ENCODE results near the gene CNPY1.

The CNPY1 gene

GRCh38 chr7:155483868-155484325 lies 62.5 kb downstream of the CNPY1 start:
- no peak overlapping the region for H2BK120ac ChIP-seq (ENCODE audit: low read depth, low read length)
- H2BK12ac ChIP-seq (ENCODE audit: low read length in 2 of 2), result no peak overlapping the region
- H3K4me3 ChIP-seq (ENCODE audit: insufficient read depth in 1 of 2, low read depth in 1 of 2, low read length in 2 of 2), result no peak overlapping the region
- no peak overlapping the region for H2BK5ac ChIP-seq (ENCODE audit: low read depth, low read length, poor library complexity, severe bottlenecking)
- no peak overlapping the region for H3K4ac ChIP-seq (ENCODE audit: low read depth in 1 of 2, low read length in 2 of 2)
- no peak overlapping the region for H4K8ac ChIP-seq (ENCODE audit: low read length)
- no peak overlapping the region for H2AK5ac ChIP-seq (ENCODE audit: low read length, severe bottlenecking)
- no peak overlapping the region for H2AFZ ChIP-seq (ENCODE audit: low read depth, low read length)
- H3K23ac ChIP-seq (ENCODE audit: low read length in 2 of 2), result no peak overlapping the region
- WGBS, result 82% methylated on average over 16 of the region's 16 CpGs
- H2BK15ac ChIP-seq (ENCODE audit: low read depth, poor library complexity, severe bottlenecking), result no peak overlapping the region
- no peaks in the 10 kb centered on the region for H3K4me1 ChIP-seq (ENCODE audit: control insufficient read depth, insufficient read depth, low read depth, low read length)
- H3K18ac ChIP-seq (ENCODE audit: low read depth in 1 of 2, low read length in 2 of 2), result no peak overlapping the region
- no peaks in the 10 kb centered on the region for H3K36me3 ChIP-seq (ENCODE audit: control insufficient read depth in 1 of 2, insufficient read depth in 2 of 2, low read depth in 1 of 2, low read length in 2 of 2)
- H3K9ac ChIP-seq (ENCODE audit: low read length), result no peak overlapping the region
- H3K27me3 ChIP-seq (ENCODE audit: control insufficient read depth in 1 of 2, insufficient read depth in 1 of 2, low read length in 2 of 2), result peaks cover 36 to 41% of the 10 kb centered on the region in 2 experiments
- H4K91ac ChIP-seq (ENCODE audit: low read length), result no peak overlapping the region
- no peak overlapping the region for H3K4me2 ChIP-seq (ENCODE audit: low read length, poor library complexity, severe bottlenecking)
- H3K9me3 ChIP-seq (ENCODE audit: control insufficient read depth, low read length), result no peaks in the 10 kb centered on the region
- H3K79me1 ChIP-seq (replicated peaks; ENCODE audit: low read length, poor library complexity, severe bottlenecking), result no peaks in the 10 kb centered on the region
- DNase-seq, result no peak
- no peak overlapping the region for H3K14ac ChIP-seq (ENCODE audit: low read length in 2 of 2)
- no peak overlapping the region for H3K27ac ChIP-seq (ENCODE audit: low read length, poor library complexity, severe bottlenecking)

GRCh38 chr7:155483245-155483644 lies 63.1 kb downstream of the CNPY1 start:
- Histone ChIP-seq H3K23ac (ENCODE audit: low read length in 2 of 2) (no peak overlapping the region), H3K27ac (ENCODE audit: low read length, poor library complexity, severe bottlenecking) (no peak overlapping the region), H2AK5ac (ENCODE audit: low read length, severe bottlenecking) (no peak overlapping the region), H2AFZ (ENCODE audit: low read depth, low read length) (no peak overlapping the region), H2BK120ac (ENCODE audit: low read depth, low read length) (no peak overlapping the region), H3K79me1 (replicated peaks; ENCODE audit: low read length, poor library complexity, severe bottlenecking) (no peaks in the 10 kb centered on the region), H4K8ac (ENCODE audit: low read length) (no peak overlapping the region), H2BK12ac (ENCODE audit: low read length in 2 of 2) (no peak overlapping the region), H3K18ac (ENCODE audit: low read depth in 1 of 2, low read length in 2 of 2) (no peak overlapping the region), H3K4me2 (ENCODE audit: low read length, poor library complexity, severe bottlenecking) (no peak overlapping the region), H3K9me3 (ENCODE audit: control insufficient read depth, low read length) (no peaks in the 10 kb centered on the region), H3K4me3 (ENCODE audit: insufficient read depth in 1 of 2, low read depth in 1 of 2, low read length in 2 of 2) (no peak overlapping the region), H3K4ac (ENCODE audit: low read depth in 1 of 2, low read length in 2 of 2) (no peak overlapping the region), H3K4me1 (ENCODE audit: control insufficient read depth, insufficient read depth, low read depth, low read length) (no peaks in the 10 kb centered on the region), H3K27me3 (ENCODE audit: control insufficient read depth in 1 of 2, insufficient read depth in 1 of 2, low read length in 2 of 2) (peaks cover 29 to 39% of the 10 kb centered on the region in 2 experiments), H3K36me3 (ENCODE audit: control insufficient read depth in 1 of 2, insufficient read depth in 2 of 2, low read depth in 1 of 2, low read length in 2 of 2) (no peaks in the 10 kb centered on the region), H3K14ac (ENCODE audit: low read length in 2 of 2) (no peak overlapping the region), H4K91ac (ENCODE audit: low read length) (no peak overlapping the region), H3K9ac (ENCODE audit: low read length) (no peak overlapping the region), H2BK15ac (ENCODE audit: low read depth, poor library complexity, severe bottlenecking) (no peak overlapping the region), H2BK5ac (ENCODE audit: low read depth, low read length, poor library complexity, severe bottlenecking) (no peak overlapping the region)
- no peak for DNase-seq
- 36% methylated on average over 13 of the region's 13 CpGs for WGBS

- no peaks in the 10 kb centered on the region for H3K36me3 ChIP-seq (ENCODE audit: control insufficient read depth in 1 of 2, insufficient read depth in 2 of 2, low read depth in 1 of 2, low read length in 2 of 2)
- H3K27ac ChIP-seq (ENCODE audit: low read length, poor library complexity, severe bottlenecking), result no peak overlapping the region
- no peak overlapping the region for H3K18ac ChIP-seq (ENCODE audit: low read depth in 1 of 2, low read length in 2 of 2)
- no peaks in the 10 kb centered on the region for H3K79me1 ChIP-seq (replicated peaks; ENCODE audit: low read length, poor library complexity, severe bottlenecking)
- no peak overlapping the region for H3K14ac ChIP-seq (ENCODE audit: low read length in 2 of 2)
- no peaks in the 10 kb centered on the region for H3K4me1 ChIP-seq (ENCODE audit: control insufficient read depth, insufficient read depth, low read depth, low read length)
- no peak overlapping the region for H3K9ac ChIP-seq (ENCODE audit: low read length)
- peaks cover 32 to 41% of the 10 kb centered on the region in 2 experiments for H3K27me3 ChIP-seq (ENCODE audit: control insufficient read depth in 1 of 2, insufficient read depth in 1 of 2, low read length in 2 of 2)
- H2AFZ ChIP-seq (ENCODE audit: low read depth, low read length), result no peak overlapping the region
- H4K8ac ChIP-seq (ENCODE audit: low read length), result no peak overlapping the region
- no peak overlapping the region for H4K91ac ChIP-seq (ENCODE audit: low read length)
- H2AK5ac ChIP-seq (ENCODE audit: low read length, severe bottlenecking), result no peak overlapping the region
- no peak for DNase-seq
- no peaks in the 10 kb centered on the region for H3K9me3 ChIP-seq (ENCODE audit: control insufficient read depth, low read length)
- no peak overlapping the region for H2BK120ac ChIP-seq (ENCODE audit: low read depth, low read length)
- WGBS, result 57% methylated on average over 17 of the region's 17 CpGs
- no peak overlapping the region for H3K4me2 ChIP-seq (ENCODE audit: low read length, poor library complexity, severe bottlenecking)
- no peak overlapping the region for H2BK12ac ChIP-seq (ENCODE audit: low read length in 2 of 2)
- no peak overlapping the region for H3K23ac ChIP-seq (ENCODE audit: low read length in 2 of 2)
- no peak overlapping the region for H2BK15ac ChIP-seq (ENCODE audit: low read depth, poor library complexity, severe bottlenecking)
- no peak overlapping the region for H3K4ac ChIP-seq (ENCODE audit: low read depth in 1 of 2, low read length in 2 of 2)
- H2BK5ac ChIP-seq (ENCODE audit: low read depth, low read length, poor library complexity, severe bottlenecking), result no peak overlapping the region
- H3K4me3 ChIP-seq (ENCODE audit: insufficient read depth in 1 of 2, low read depth in 1 of 2, low read length in 2 of 2), result no peak overlapping the region
Observed at GRCh38 chr7:155482511-155483183, 63.7 kb downstream of the CNPY1 start.

GRCh38 chr7:155481764-155482163 lies 64.6 kb downstream of the CNPY1 start:
- Histone ChIP-seq H3K4me3 (ENCODE audit: insufficient read depth in 1 of 2, low read depth in 1 of 2, low read length in 2 of 2) (no peak overlapping the region), H2BK120ac (ENCODE audit: low read depth, low read length) (no peak overlapping the region), H4K8ac (ENCODE audit: low read length) (no peak overlapping the region), H2BK15ac (ENCODE audit: low read depth, poor library complexity, severe bottlenecking) (no peak overlapping the region), H3K79me1 (replicated peaks; ENCODE audit: low read length, poor library complexity, severe bottlenecking) (no peaks in the 10 kb centered on the region), H3K18ac (ENCODE audit: low read depth in 1 of 2, low read length in 2 of 2) (no peak overlapping the region), H2BK5ac (ENCODE audit: low read depth, low read length, poor library complexity, severe bottlenecking) (no peak overlapping the region), H3K4ac (ENCODE audit: low read depth in 1 of 2, low read length in 2 of 2) (no peak overlapping the region), H3K9me3 (ENCODE audit: control insufficient read depth, low read length) (no peaks in the 10 kb centered on the region), H2AK5ac (ENCODE audit: low read length, severe bottlenecking) (no peak overlapping the region), H3K27ac (ENCODE audit: low read length, poor library complexity, severe bottlenecking) (no peak overlapping the region), H3K23ac (ENCODE audit: low read length in 2 of 2) (no peak overlapping the region), H3K27me3 (ENCODE audit: control insufficient read depth in 1 of 2, insufficient read depth in 1 of 2, low read length in 2 of 2) (peaks cover 41% of the 10 kb centered on the region in 2 experiments), H3K9ac (ENCODE audit: low read length) (no peak overlapping the region), H4K91ac (ENCODE audit: low read length) (no peak overlapping the region), H2BK12ac (ENCODE audit: low read length in 2 of 2) (no peak overlapping the region), H3K36me3 (ENCODE audit: control insufficient read depth in 1 of 2, insufficient read depth in 2 of 2, low read depth in 1 of 2, low read length in 2 of 2) (no peaks in the 10 kb centered on the region), H3K14ac (ENCODE audit: low read length in 2 of 2) (no peak overlapping the region), H3K4me1 (ENCODE audit: control insufficient read depth, insufficient read depth, low read depth, low read length) (no peaks in the 10 kb centered on the region), H2AFZ (ENCODE audit: low read depth, low read length) (no peak overlapping the region), H3K4me2 (ENCODE audit: low read length, poor library complexity, severe bottlenecking) (no peak overlapping the region)
- no peak for DNase-seq
- WGBS, result 86% methylated on average over 11 of the region's 11 CpGs

Measured in mesenchymal stem cell (in vitro differentiated cells and primary cell).